Measurements from ENCODE around the gene CSTF2. TPM values are rescaled to one million over a fixed set of nuclear protein-coding genes. Genes with fewer than 3 reads are reported as not detected.

The CSTF2 gene
- 18.4 and 18.5 TPM in 2 replicates for total RNA-seq (2013; cell fraction: nucleolus; rRNA removed)
- 34.8 and 35.6 TPM in 2 replicates for total RNA-seq (2014; rRNA removed)
- 28.7 and 30.3 TPM in 2 replicates for total RNA-seq (2014; rRNA removed; fragmentation: Illumina TruSeq; extraction: Trizol)
- total RNA-seq (2021), result 31.9 and 35.2 TPM in 2 replicates
- 11.4 TPM for polyA plus RNA-seq (2011; ENCODE audit: low read depth)
- 42.7 and 45.2 TPM in 2 replicates for polyA plus RNA-seq (2011; rRNA removed)
- 34.6 and 43.0 TPM in 2 replicates for polyA plus RNA-seq (2011; cell fraction: cytosol; rRNA removed)
- 50.7 and 55.2 TPM in 2 replicates for polyA plus RNA-seq (2011; cell fraction: nucleus; rRNA removed)
- 16.0 and 17.3 TPM in 2 replicates for polyA plus RNA-seq (2012)
- polyA plus RNA-seq (2014; fragmentation: Illumina TruSeq; extraction: Trizol), result 37.1 and 40.2 TPM in 2 replicates
- polyA plus RNA-seq (2014; fragmentation: Nextera tagmentation; extraction: Ambion mirVana), result 1 to 10 TPM; 7.7 to 9.0 TPM
- polyA plus RNA-seq (2014; rRNA removed), result 36.5 and 36.9 TPM in 2 replicates
- polyA plus RNA-seq (2016; fragmentation: Nextera tagmentation; extraction: Ambion mirVana), result 10 to 100 TPM; 56.9 to 66.6 TPM
- 31.1 and 33.9 TPM in 2 replicates for polyA minus RNA-seq (2011; rRNA and poly(A)+ RNA removed)
- 7.8 and 9.4 TPM in 2 replicates for polyA minus RNA-seq (2011; cell fraction: cytosol; rRNA and poly(A)+ RNA removed)
- 10.0 and 14.6 TPM in 2 replicates for polyA minus RNA-seq (2011; cell fraction: nucleus; rRNA and poly(A)+ RNA removed)
- Bru-seq, nascent RNA, result percentile 70 among the genes with signal in this experiment
- percentile 66 among the genes with signal in this experiment for BruChase-seq, experiment 1, labeled RNA remaining after a 6-hour chase
- BruChase-seq, experiment 2, labeled RNA remaining after a 2-hour chase, result percentile 67 among the genes with signal in this experiment
- long read RNA-seq, experiment 1, transcript CSTF2-201 (14 exons, 1,958 nt), result major isoform, 80 of 93 reads
- long read RNA-seq, experiment 1, partial matches to known transcripts, result 8 of 93 reads
- long read RNA-seq, experiment 1, other reads (novel, unspliced or antisense), result 5 of 93 reads
- long read RNA-seq, experiment 2, transcript CSTF2-201 (14 exons, 1,958 nt), result major isoform, 417 of 492 reads
- long read RNA-seq, experiment 2, partial matches to known transcripts, result 49 of 492 reads
- long read RNA-seq, experiment 2, other reads (novel, unspliced or antisense), result 25 of 492 reads

- Histone ChIP-seq H2AFZ (ENCODE audit: control insufficient read depth, low read depth, low read length) (peak within 1 kb of the TSS; percentile 93), H3K27me3 (replicated peaks in 1 of 2; ENCODE audit: control insufficient read depth in 2 of 2, insufficient read depth in 2 of 2, low read length in 1 of 2) (no peaks in the 10 kb centered on the region; a peak in 2 of 4 replicates), H3K27ac (ENCODE audit: control insufficient read depth, insufficient read depth) (peak within 1 kb of the TSS; percentile 39), H3K36me3 (ENCODE audit: control insufficient read depth in 2 of 2, insufficient read depth in 2 of 2, low read length in 1 of 2) (no peaks in the 10 kb centered on the region; a peak in 3 of 4 replicates), H3K79me2 (ENCODE audit: control insufficient read depth, insufficient read depth, low read length) (peaks cover 10% of the 10 kb centered on the region), H3K4me1 (ENCODE audit: control insufficient read depth, insufficient read depth, low read length) (no peaks in the 10 kb centered on the region), H3K4me2 (ENCODE audit: control insufficient read depth, insufficient read depth) (peak within 1 kb of the TSS; percentile 80), H3K9ac (ENCODE audit: control insufficient read depth, insufficient read depth, low read length) (peak within 1 kb of the TSS; percentile 70), H3K4me3 (peak within 1 kb of the TSS; percentile 76), H4K20me1 (ENCODE audit: control insufficient read depth, insufficient read depth) (no peaks in the 10 kb centered on the region), H3K9me3 (replicated peaks; ENCODE audit: control insufficient read depth, insufficient read depth, low read length) (no peaks in the 10 kb centered on the region; the same call in 2 of the 3 replicates)
- ChIA-PET POLR2A (interaction anchor here (0.9 kb wide), 1 partner anchor 17 kb away, joined by 3 read pairs; no protein-coding TSS in a partner anchor), SMC1A (ENCODE audit: uncharacterized antibody, unreplicated experiment) (interaction anchor here (1.3 to 2.3 kb wide), 2 partner anchors 10 to 108 kb away, joined by 4 to 20 read pairs; partner anchors contain the start of gene XKRX), RAD21 (ENCODE audit: unreplicated experiment) (no interaction called here), CTCF (interaction anchor here (0.6 kb wide), 1 partner anchor 9 kb away, joined by 3 read pairs; no protein-coding TSS in a partner anchor)
- peak; percentile 50 for DNase-seq (ENCODE audit: low read depth, low spot score)
- no peak for FAIRE-seq
- in situ Hi-C loops (cut with MboI), result no loop called here
- intact Hi-C loops (cut with micrococcal nuclease; ENCODE audit: unreplicated experiment), result loop anchor here (5.0 kb wide), 1 partner anchor 572 kb away; the partner anchor contains the start of gene RPL36A
- peak; percentile 100 for ATAC-seq
- WGBS (ENCODE audit: insufficient coverage, insufficient replicate concordance, low lambda C conversion rate, missing lambda C conversion rate), result 33% methylated on average over 49 of the region's 49 CpGs
- no TSS peak for BruUV-seq (replicated peaks)
- 0 out of 2 replicates have a peak, but pooled peaks have one; percentile 51 for TF ChIP-seq TCF7 (IDR thresholded peaks at IDR 0.05; ENCODE audit: borderline replicate concordance)
- TF ChIP-seq ZNF384 (IDR thresholded peaks at IDR 0.05; ENCODE audit: borderline replicate concordance, low read depth, low read length), result no peak
- peak; percentile 64 to 78 for TF ChIP-seq BHLHE40 (IDR thresholded peaks at IDR 0.05; ENCODE audit: borderline replicate concordance in 1 of 2, low read depth in 2 of 2, low read length in 1 of 2)
- TF ChIP-seq PML (IDR thresholded peaks at IDR 0.05; ENCODE audit: low read length), result 0 out of 2 replicates have a peak, but pooled peaks have one; percentile 56
- TF ChIP-seq STAT3 (IDR thresholded peaks at IDR 0.05; ENCODE audit: low read depth, low read length), result no peak
- TF ChIP-seq YBX1 (IDR thresholded peaks at IDR 0.05), result no peak
- TF ChIP-seq HCFC1 (IDR thresholded peaks at IDR 0.05; ENCODE audit: low read length), result peak; percentile 49; the same call in 1 of the 2 replicates
- TF ChIP-seq MXI1 (IDR thresholded peaks at IDR 0.05; ENCODE audit: low read depth, low read length), result 0 out of 2 replicates have a peak, but pooled peaks have one; percentile 40
- TF ChIP-seq CREB1 (IDR thresholded peaks at IDR 0.05; ENCODE audit: low read depth), result peak; percentile 65; the same call in 1 of the 2 replicates
- TF ChIP-seq ATF2 (IDR thresholded peaks at IDR 0.05; ENCODE audit: low read length), result no peak
- TF ChIP-seq DPF2 (IDR thresholded peaks at IDR 0.05), result 0 out of 2 replicates have a peak, but pooled peaks have one; percentile 15
- peak; percentile 27; the same call in 1 of the 3 replicates for TF ChIP-seq POU2F2 (IDR thresholded peaks at IDR 0.05; ENCODE audit: borderline replicate concordance, low read depth, low read length)
- TF ChIP-seq KDM1A (IDR thresholded peaks at IDR 0.05; ENCODE audit: borderline replicate concordance), result no peak
- TF ChIP-seq ZBTB11 (CRISPR knock-in tag; IDR thresholded peaks at IDR 0.05), result peak; percentile 76
These were observed at the start of gene CSTF2 for GRCh38 chrX:100819837-100820666. CSTF2 (plus strand) TSS chrX:100820391; CDS start chrX:100820417, 26 bp downstream.
